ENCODE data around the gene PBXIP1. TPM values are rescaled to one million over a fixed set of nuclear protein-coding genes. Genes with fewer than 3 reads are reported as not detected.
A peak's percentile ranks its signal among the peaks of the same experiment; 100 is the strongest.

PBXIP1 gene
- total and polyA plus RNA-seq, 2 of the 13 experiments (the other 11 are each of a cell fraction or from before 2014, with no cell fraction given) = 16.3 to 31.9 TPM

GRCh38 chr1:154999571-155000410 is 43.9 kb upstream of the PBXIP1 start (continued):
- peak; percentile 55; the same call in 1 of the 2 replicates for TF ChIP-seq KLF11 (CRISPR knock-in tag; IDR thresholded peaks at IDR 0.05)
- no peak; the same call in 1 of the 2 replicates for TF ChIP-seq ARID4A (CRISPR knock-in tag; IDR thresholded peaks at IDR 0.05; ENCODE audit: borderline replicate concordance)
- no peak for TF ChIP-seq ZNF577 (CRISPR knock-in tag; IDR thresholded peaks at IDR 0.05; ENCODE audit: borderline replicate concordance, low read depth)
- peak; percentile 1; the same call in 1 of the 2 replicates for TF ChIP-seq MAFF (IDR thresholded peaks at IDR 0.05; ENCODE audit: low read depth, low read length)
- peak; percentile 71; the same call in 1 of the 2 replicates for TF ChIP-seq ZNF580 (CRISPR knock-in tag; IDR thresholded peaks at IDR 0.05; ENCODE audit: borderline replicate concordance, low read depth)
- TF ChIP-seq GATAD1 (CRISPR knock-in tag; IDR thresholded peaks at IDR 0.05) = no peak
- 0 out of 2 replicates have a peak, but pooled peaks have one; percentile 77 for TF ChIP-seq KLF9 (CRISPR knock-in tag; IDR thresholded peaks at IDR 0.05; ENCODE audit: low read depth)
- no peak for TF ChIP-seq ZNF572 (CRISPR knock-in tag; IDR thresholded peaks at IDR 0.05)
- peak; percentile 94 for TF ChIP-seq PRDM15 (CRISPR knock-in tag; IDR thresholded peaks at IDR 0.05)
- TF ChIP-seq ZBTB20 (CRISPR knock-in tag; IDR thresholded peaks at IDR 0.05; ENCODE audit: borderline replicate concordance, low read depth) = no peak
- no peak for TF ChIP-seq RBAK (CRISPR knock-in tag; IDR thresholded peaks at IDR 0.05)
- TF ChIP-seq SMC3 (IDR thresholded peaks at IDR 0.05; ENCODE audit: low read length) = no peak
- no peak for TF ChIP-seq GMEB2 (CRISPR knock-in tag; IDR thresholded peaks at IDR 0.05; ENCODE audit: low read depth)
- peak; percentile 28; the same call in 1 of the 2 replicates for TF ChIP-seq UBTF (CRISPR knock-in tag; IDR thresholded peaks at IDR 0.05)
- no peak for TF ChIP-seq TCF12 (IDR thresholded peaks at IDR 0.05)
- TF ChIP-seq TCF12 (CRISPR knock-in tag; IDR thresholded peaks at IDR 0.05) = no peak
